Tibial artery (tissue), 4 donors: ENCODE results near the gene NUDT4.

Experiments
- DNase-seq, 2 donors: peaks; one replicate each; pipeline ENCODE4 v3.0.0-alpha.2; 2019
- H3K27ac ChIP-seq, 2 donors: fragments of 200-600 bp; sonication (generic) in 1 of 2; 1 replicate in 1 of 2; 2 replicates in 1 of 2; pipeline ENCODE4 v1.5.1; 2018 to 2019; ENCODE audit warnings: mild to moderate bottlenecking in 1 of 2
- H3K27me3 ChIP-seq, 2 donors: fragments of 200-600 bp; sonication (generic) in 1 of 2; one replicate each; pipeline versions ENCODE4 v1.5.1 to v1.6.0; 2016 to 2019
- H3K36me3 ChIP-seq, 3 donors: fragments of 200-600 bp; sonication (generic) in 2 of 3; one replicate each; pipeline ENCODE4 v1.5.1; 2016 to 2019; ENCODE audit warnings: mild to moderate bottlenecking in 2 of 3
- H3K4me1 ChIP-seq, 4 donors: fragments of 200-600 bp; sonication (generic) in 2 of 4; 1 replicate in 3 of 4; 2 replicates in 1 of 4; pipeline ENCODE4 v1.5.1; 2016 to 2019
- H3K4me3 ChIP-seq, 2 donors: fragments of 200-600 bp; sonication (generic) in 1 of 2; 1 replicate in 1 of 2; 2 replicates in 1 of 2; pipeline ENCODE4 v1.5.1; 2018 to 2019; ENCODE audit warnings: mild to moderate bottlenecking in 2 of 2
- H3K9me3 ChIP-seq, 3 donors: fragments of 200-600 bp; sonication (generic) in 1 of 3; one replicate each; pipeline ENCODE4 v1.5.1; 2016 to 2019
- CTCF ChIP-seq, 2 experiments: fragments of 200-600 bp in 1 of 2; fragments of 450-650 bp in 1 of 2; IDR thresholded peaks; one replicate each; pipeline ENCODE4 v1.5.1; 2017 to 2019; ENCODE audit warnings: antibody characterized with exemption in 2 of 2, mild to moderate bottlenecking in 1 of 2, moderate library complexity in 1 of 2
- intact Hi-C: fragments of 100-400 bp; cut with DNase I; formaldehyde crosslinking; loops from one replicate; pipeline ENCODE4 v1.15.0; 2023; ENCODE audit warnings: low total_unique reads

Gene NUDT4

GRCh38 chr12:93441081-93441616 is 63.4 kb downstream of the NUDT4 start:
- intact Hi-C loops, result no loop called here
- peak in 1 of 2 donors; percentile 74 for DNase-seq
- H3K27me3 ChIP-seq, result no peaks in the 10 kb centered on the region
- H3K9me3 ChIP-seq, result no peaks in the 10 kb centered on the region
- H3K27ac ChIP-seq, result peak overlapping the region; percentile 98
- peaks cover 0 to 49% (median 24%) of the 10 kb centered on the region in 4 donors for H3K4me1 ChIP-seq
- H3K36me3 ChIP-seq, result no peaks in the 10 kb centered on the region
- TF ChIP-seq CTCF (IDR thresholded peaks at IDR 0.05), result no peak
- H3K4me3 ChIP-seq, result peak overlapping the region; percentile 95 to 100

GRCh38 chr12:93441617-93442410 is 64.1 kb downstream of the NUDT4 start, which contains the start of gene UBE2N:
UBE2N (minus strand) TSS chr12:93441947; CDS start chr12:93441884, 63 bp downstream.
- intact Hi-C loops, result no loop called here
- peak in 1 of 2 experiments; percentile 7 for TF ChIP-seq CTCF (IDR thresholded peaks at IDR 0.05)
- Histone ChIP-seq H3K27ac (peak within 1 kb of the TSS; percentile 98), H3K9me3 (no peaks in the 10 kb centered on the region), H3K4me3 (peak within 1 kb of the TSS; percentile 95 to 100), H3K36me3 (no peaks in the 10 kb centered on the region), H3K27me3 (no peaks in the 10 kb centered on the region), H3K4me1 (peaks cover 0 to 42% (median 24%) of the 10 kb centered on the region in 4 donors)
- peak; percentile 92 to 97 for DNase-seq

GRCh38 chr12:93442411-93443340 is 65.0 kb downstream of the NUDT4 start:
- intact Hi-C loops, result no loop called here
- Histone ChIP-seq H3K27me3 (no peaks in the 10 kb centered on the region), H3K4me3 (peak overlapping the region; percentile 95 to 100), H3K9me3 (no peaks in the 10 kb centered on the region), H3K4me1 (peaks cover 0 to 37% (median 21%) of the 10 kb centered on the region in 4 donors), H3K36me3 (no peaks in the 10 kb centered on the region), H3K27ac (peak overlapping the region; percentile 98)
- DNase-seq, result no peak
- no peak for TF ChIP-seq CTCF (IDR thresholded peaks at IDR 0.05)

GRCh38 chr12:93443576-93443975 is 65.9 kb downstream of the NUDT4 start:
- Histone ChIP-seq H3K4me1 (peaks cover 0 to 31% (median 19%) of the 10 kb centered on the region in 4 donors), H3K27ac (no peak overlapping the region), H3K4me3 (no peak overlapping the region), H3K27me3 (no peaks in the 10 kb centered on the region), H3K9me3 (no peaks in the 10 kb centered on the region), H3K36me3 (no peaks in the 10 kb centered on the region)
- intact Hi-C loops, result no loop called here
- no peak for DNase-seq
- TF ChIP-seq CTCF (IDR thresholded peaks at IDR 0.05), result no peak

GRCh38 chr12:93447555-93448290 is 70.0 kb downstream of the NUDT4 start:
- Histone ChIP-seq H3K9me3 (no peaks in the 10 kb centered on the region), H3K27ac (no peak overlapping the region), H3K36me3 (no peaks in the 10 kb centered on the region), H3K27me3 (no peaks in the 10 kb centered on the region), H3K4me1 (peaks cover 0 to 3% (median 1%) of the 10 kb centered on the region in 4 donors), H3K4me3 (no peak overlapping the region)
- DNase-seq, result no peak
- TF ChIP-seq CTCF (IDR thresholded peaks at IDR 0.05), result no peak
- intact Hi-C loops, result no loop called here
